Renal pelvis (tissue), 4 donors: Measurements from ENCODE around the gene POC1B. TPM values are rescaled to one million over a fixed set of nuclear protein-coding genes. Genes with fewer than 3 reads are reported as not detected.

Source experiments
- DNase-seq: peaks from one replicate; pipeline ENCODE4 v3.0.0-alpha.2; 2013
- polyA plus RNA-seq, 3 donors: library from polyadenylated mRNA; unstranded; fragments of 120-200 nt; gene quantifications; one replicate each; pipeline ENCODE4 v1.2.1, GENCODE V29; 2013; ENCODE audit not compliant: insufficient read length in 3 of 3

The POC1B gene
- polyA plus RNA-seq, 3 donors, result 18.9 to 23.1 (median 21.1) TPM

DNA sequence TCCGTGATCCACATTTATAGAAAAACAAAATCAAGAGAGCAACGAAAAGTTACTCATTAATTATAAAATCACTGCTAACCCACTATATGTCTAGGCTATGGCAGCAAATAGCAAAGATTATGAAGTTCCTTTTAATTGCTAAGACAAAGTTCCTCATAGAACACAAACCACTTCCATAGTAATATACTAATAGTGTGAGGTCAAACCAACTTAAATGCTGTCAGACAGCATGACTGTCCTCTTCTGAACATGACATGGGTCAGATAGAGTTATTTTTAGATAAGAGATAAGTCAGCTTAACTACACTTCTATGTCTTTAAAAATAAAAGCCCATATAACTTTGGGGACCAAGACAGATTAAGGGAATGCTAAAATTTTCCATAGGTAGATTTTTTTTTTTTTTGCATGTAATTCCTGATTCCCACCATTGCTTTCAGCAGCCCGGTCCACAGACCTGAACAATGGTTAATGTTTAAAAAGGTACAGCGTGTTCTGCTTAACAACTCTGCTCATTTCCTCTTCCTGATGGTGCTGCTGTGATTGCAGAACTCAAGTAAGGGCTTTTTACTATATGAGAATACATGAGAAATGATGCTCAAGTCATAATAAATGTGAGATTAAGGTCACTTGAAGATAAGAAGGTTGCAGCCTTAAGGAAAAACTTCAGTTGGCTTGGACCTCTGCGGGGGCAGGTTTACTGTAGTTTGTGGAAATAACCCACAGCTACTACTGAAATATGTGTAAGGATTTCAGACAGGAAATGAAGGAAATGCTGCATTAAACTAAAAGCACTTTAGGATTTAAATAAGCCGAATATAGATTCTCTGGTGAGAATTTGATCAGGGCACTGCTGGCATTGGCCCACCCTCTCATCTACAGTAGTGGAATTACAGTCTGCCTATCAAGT, 135.8 kb downstream of the POC1B start:
- no peak for DNase-seq

DNA sequence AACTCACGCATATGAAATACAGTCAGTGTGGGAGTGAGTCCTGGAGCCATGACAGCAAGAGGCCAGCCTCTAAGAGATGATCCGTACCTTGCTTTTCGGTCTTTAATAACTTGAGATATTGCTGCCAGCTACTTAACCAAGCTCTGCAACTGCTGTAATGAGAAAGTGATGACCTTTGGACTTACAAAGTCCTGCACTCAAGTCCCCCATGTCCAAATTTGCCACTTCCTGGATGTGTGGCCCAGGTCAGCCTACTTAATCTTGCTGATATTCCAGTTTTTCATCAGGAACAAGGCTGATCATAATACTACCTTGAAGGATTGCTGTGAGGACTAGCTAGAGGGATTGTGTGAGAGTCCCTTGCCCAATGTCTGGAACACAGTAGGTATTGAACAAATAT, 139.7 kb downstream of the POC1B start:
- DNase-seq, result no peak

DNA sequence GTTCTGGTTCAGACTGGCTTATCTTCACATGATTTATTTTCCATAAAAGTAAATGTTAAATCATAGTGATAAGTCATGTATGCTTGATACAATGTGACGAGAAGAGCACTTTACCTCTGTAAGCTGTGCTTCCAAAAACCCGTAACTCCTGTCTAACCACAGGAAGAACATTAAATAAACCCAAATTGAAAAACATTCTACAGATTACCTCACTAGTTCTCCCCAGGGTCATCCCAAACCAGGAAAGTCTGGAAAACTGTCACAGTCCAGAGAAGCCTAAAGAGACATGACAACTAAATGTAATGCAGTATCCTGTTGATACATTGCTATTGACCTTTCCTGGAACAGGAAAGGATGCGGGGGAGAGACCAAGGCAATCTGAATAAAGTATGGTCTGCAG, 141.0 kb downstream of the POC1B start:
- no peak for DNase-seq

DNA sequence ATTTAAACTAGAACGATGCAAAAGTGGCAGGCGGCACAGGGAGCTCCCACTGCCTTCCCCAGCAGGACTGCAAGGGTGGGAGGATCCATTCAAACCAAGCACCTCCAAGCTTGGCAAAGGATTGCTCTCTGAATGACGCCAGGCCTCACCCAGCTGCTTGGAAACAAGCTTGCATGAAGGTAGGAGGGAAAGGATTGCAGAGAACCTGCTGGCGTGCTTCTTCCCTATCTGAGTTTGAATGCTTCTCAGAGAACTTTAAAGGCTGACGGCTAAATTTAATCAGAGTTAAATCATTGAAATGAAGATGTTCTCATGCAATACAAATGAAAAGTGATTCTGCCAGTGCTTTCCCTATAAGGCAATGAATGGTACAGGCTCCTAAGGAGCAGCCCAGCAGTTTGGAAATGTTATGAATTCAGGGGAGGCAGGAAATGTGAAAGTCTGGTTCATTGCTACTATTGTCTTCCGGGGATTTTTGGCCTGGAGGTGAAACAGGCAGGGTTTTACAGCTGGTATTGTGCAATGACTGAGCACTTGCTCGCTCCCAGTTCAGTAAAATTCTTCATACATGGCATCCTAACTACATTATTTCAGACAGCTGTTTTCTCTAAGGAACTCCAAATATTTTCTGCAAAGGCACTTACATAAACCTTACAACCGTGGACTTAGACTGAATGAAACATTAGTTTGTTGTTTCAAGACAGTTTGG, 141.6 kb downstream of the POC1B start:
- DNase-seq, result no peak

DNA sequence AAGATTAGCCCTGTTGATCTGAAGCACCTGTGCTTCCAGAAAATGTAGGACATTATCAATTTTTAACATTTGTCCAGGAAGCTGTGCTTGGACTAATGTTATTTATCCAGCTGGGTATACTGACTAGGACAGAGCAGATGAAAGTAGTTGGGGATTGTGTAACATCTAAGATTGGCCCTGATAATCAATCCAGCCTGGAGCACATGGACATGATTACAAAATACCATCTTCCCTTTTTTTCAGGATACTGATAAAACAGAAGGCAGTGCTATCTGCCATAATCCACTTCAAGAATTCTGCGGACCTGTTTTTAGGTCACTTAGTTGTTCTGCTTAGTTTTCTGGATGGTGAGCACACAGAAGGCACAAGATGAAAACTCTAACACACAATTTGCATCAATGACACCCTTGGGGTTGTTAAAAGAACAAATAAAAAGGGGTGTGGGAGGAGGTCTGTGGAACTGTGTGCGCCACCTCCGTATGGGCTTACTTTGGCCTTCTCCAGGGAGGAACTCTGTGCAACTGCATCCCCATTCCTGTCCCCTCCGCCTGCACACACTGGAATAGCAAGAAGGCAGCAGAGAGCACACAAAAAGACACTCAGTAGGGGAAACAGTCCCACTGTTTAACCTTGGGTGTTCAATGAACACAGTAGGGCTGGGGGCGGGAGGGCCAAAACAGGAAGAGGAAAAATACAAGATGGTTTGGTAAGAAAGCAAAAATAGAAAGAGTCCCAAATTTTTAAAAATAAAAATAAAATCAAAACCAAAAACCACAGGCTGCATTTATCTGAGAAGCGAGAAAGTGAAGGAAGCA, 142.4 kb downstream of the POC1B start:
- DNase-seq, result no peak

GRCh38 chr12:89382328-89382727, 143.5 kb downstream of the POC1B start:
- DNase-seq, result no peak

- DNase-seq, result no peak
These were observed 145.9 kb downstream of the POC1B start for GRCh38 chr12:89379839-89380467.

DNA sequence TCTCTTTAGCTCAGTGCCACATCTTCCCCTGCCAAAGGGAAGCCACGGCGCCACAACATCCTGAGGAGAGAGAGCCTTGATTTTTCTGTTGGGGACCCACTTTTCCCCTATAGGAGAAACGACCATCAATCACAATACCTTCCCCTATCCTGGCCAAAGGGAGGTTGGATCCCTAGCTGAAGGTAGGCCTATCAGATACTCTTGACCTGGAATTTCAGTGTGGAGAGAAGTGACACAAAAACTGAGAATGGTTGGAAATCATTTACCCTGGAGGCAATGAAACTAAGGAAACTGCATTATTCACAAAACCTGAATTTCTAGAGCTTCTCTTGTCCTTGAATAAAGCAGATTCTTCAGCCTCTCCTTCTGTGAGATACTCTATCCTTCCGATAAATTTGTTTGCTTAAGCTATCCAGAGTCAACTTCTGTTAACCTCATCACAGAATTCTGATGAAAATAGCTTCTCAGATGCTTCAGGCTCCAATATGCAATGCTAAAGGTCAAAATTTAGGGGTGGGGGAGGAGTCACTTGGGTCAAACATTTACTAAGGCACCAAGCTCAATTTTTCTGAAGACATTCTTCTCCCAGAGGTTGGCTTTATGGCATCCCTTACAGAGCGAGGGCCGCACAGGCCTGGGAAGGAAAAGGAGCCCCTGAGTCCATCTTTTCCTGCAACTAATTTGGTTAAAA, 146.6 kb downstream of the POC1B start:
- no peak for DNase-seq

DNA sequence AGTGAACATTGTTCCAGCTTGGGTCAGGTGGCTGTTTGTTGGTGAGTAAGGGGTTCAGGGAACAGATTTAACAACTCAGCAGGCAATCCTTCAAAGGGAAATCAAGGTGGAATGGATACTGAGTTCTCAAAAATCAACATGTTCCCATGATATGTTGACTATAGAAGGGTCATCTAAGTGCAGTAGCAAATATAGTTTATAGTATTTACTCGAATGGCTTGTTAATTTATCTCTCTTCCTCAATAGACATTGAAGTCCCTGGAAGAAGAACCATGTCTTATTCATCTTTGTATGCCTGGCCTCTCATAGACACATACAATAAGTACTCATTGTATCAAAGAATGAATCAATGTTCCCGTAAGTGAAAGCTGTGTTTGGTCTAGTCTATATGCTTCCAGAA, 149.0 kb downstream of the POC1B start:
- DNase-seq, result no peak

DNA sequence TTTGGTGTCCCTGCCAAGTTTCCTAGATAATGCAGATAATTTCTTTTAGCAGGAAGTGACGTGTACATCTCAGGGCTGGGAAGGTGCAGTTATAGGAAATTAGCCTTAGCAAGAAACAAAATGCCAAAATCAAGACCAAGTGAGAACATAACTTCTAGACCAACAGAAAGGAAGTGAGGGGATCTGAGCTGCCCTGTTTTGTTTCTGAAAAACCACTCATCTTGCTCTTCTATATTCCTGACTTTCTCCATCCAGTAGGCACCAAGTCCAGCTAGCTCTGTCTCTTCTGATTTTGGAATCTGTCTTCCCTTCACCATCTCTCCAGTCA, 149.7 kb downstream of the POC1B start:
- DNase-seq, result no peak

- no peak for DNase-seq
These were observed 151.9 kb downstream of the POC1B start for GRCh38 chr12:89373763-89374572.

GRCh38 chr12:89372584-89373370, 153.1 kb downstream of the POC1B start:
- no peak for DNase-seq

- DNase-seq, result no peak
These were observed 155.0 kb downstream of the POC1B start for GRCh38 chr12:89370850-89371249.

GRCh38 chr12:89370421-89370831, 155.4 kb downstream of the POC1B start:
- no peak for DNase-seq

Other genes with a start within 250 kb of the POC1B start
- 10 to 100 TPM; 79.1 to 86.2 (median 79.9) TPM for gene DUSP6, start 173.5 kb downstream of the POC1B start, polyA plus RNA-seq
- gene GALNT4, start 1.3 kb downstream of the POC1B start, polyA plus RNA-seq, result 10 to 100 TPM in 2 of 3 donors, 1 to 10 TPM in 1; 7.9 to 10.9 (median 10.2) TPM
- gene ATP2B1, start 182.8 kb upstream of the POC1B start, polyA plus RNA-seq, result 100 to 1,000 TPM in 2 of 3 donors, 10 to 100 TPM in 1; 95.1 to 103 (median 101) TPM